Measurements from ENCODE around the gene SUN3. TPM values are rescaled to one million over a fixed set of nuclear protein-coding genes. Genes with fewer than 3 reads are reported as not detected.

Gene SUN3
- total and polyA plus RNA-seq, 2 of the 8 experiments (the other 6 are each of a cell fraction or from before 2014, with no cell fraction given), result not detected

DNA sequence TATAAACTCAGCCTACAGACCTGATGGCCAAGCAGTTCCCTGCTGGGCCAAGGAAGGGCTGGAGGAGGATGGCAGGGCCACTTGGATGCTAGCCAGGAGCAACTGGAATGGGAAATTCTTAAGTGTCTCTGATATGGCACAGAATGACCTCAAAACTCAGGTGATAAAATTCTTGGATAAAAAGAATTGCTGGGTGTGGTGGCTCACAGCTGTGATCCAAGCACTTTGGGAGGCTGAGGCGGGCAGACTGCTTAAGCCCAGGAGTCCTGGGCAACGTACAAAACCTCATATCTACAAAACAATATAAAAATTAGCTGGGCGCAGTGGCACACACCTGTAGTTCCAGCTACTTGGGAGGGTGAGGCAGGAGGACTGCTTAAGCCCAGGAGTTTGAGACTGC, 66.6 kb downstream of the SUN3 start:
- no peak overlapping the region for H3K18ac ChIP-seq (ENCODE audit: extremely low read depth, low read length)
- peaks cover 0 to 3% of the 10 kb centered on the region in 2 experiments; a peak in 1 of 4 replicates for H3K9me3 ChIP-seq (ENCODE audit: insufficient read depth in 2 of 2, low read depth in 1 of 2, low read length in 1 of 2)
- no peak overlapping the region for H3K14ac ChIP-seq (ENCODE audit: insufficient read length)
- no peak overlapping the region for H2BK15ac ChIP-seq (ENCODE audit: low read length)
- no peak overlapping the region for H2AK5ac ChIP-seq (ENCODE audit: low read depth, low read length)
- H3K4me2 ChIP-seq (ENCODE audit: insufficient read depth in 1 of 2, low read depth in 2 of 2, low read length in 2 of 2), result no peak overlapping the region
- DNase-seq (ENCODE audit: low read depth in 1 of 2, low spot score in 2 of 2) (no peak), FAIRE-seq (no peak)
- no peak overlapping the region for H3K4me3 ChIP-seq (ENCODE audit: extremely low read depth in 1 of 4, insufficient read depth in 2 of 4, low read depth in 3 of 4, low read length in 4 of 4)
- no peaks in the 10 kb centered on the region for H3K23me2 ChIP-seq (ENCODE audit: low read depth, low read length)
- no peak overlapping the region for H2BK20ac ChIP-seq (ENCODE audit: low read length)
- H3K23ac ChIP-seq (ENCODE audit: insufficient read length), result no peak overlapping the region
- H3K27ac ChIP-seq (ENCODE audit: low read depth, low read length), result no peak overlapping the region
- no peak overlapping the region for H2BK120ac ChIP-seq (replicated peaks; ENCODE audit: low read depth, low read length)
- ChIA-PET POLR2A (ENCODE audit: partially characterized antibody) (no interaction called here), CTCF (ENCODE audit: partially characterized antibody) (interaction anchor here (0.7 to 1.4 kb wide), 3 partner anchors 17 to 316 kb away, joined by 3 to 4 read pairs (median 3); no protein-coding TSS in a partner anchor)
- peaks cover 0 to 10% of the 10 kb centered on the region in 2 experiments for H4K20me1 ChIP-seq (replicated peaks in 1 of 2; ENCODE audit: control insufficient read depth in 1 of 2, insufficient read depth in 2 of 2, low read length in 2 of 2)
- no peak overlapping the region for H3K4ac ChIP-seq (replicated peaks; ENCODE audit: insufficient read length, low read depth, low read length)
- no peak overlapping the region for H2BK12ac ChIP-seq (ENCODE audit: low read depth, low read length)
- H4K5ac ChIP-seq (ENCODE audit: insufficient read length, low read depth, low read length), result no peak overlapping the region
- H4K91ac ChIP-seq (replicated peaks; ENCODE audit: insufficient read length, low read length), result no peak overlapping the region
- H3K36me3 ChIP-seq (ENCODE audit: control insufficient read depth in 2 of 4, insufficient read depth in 4 of 4, low read length in 3 of 4), result peaks cover 22 to 76% (median 49%) of the 10 kb centered on the region in 4 experiments
- no peaks in the 10 kb centered on the region; a peak in 1 of 4 replicates for H3K79me2 ChIP-seq (ENCODE audit: control insufficient read depth in 1 of 2, insufficient read depth in 2 of 2, low read length in 2 of 2)
- WGBS, 2 experiments (ENCODE audit: extremely low coverage in 1 of 2, insufficient coverage in 1 of 2, insufficient read length in 1 of 2, insufficient replicate concordance in 2 of 2, low coverage in 1 of 2, low lambda C conversion rate in 2 of 2, missing lambda C conversion rate in 1 of 2), result 97% methylated on average over 3 of the region's 3 CpGs; no CpG with 5 or more reads in 1 of the 2 experiments
- no peak overlapping the region for H2BK5ac ChIP-seq (ENCODE audit: low read depth, low read length)
- H3K79me1 ChIP-seq (ENCODE audit: low read depth, low read length), result 0 out of 2 replicates have a peak, but pooled peaks cover 2% of the 10 kb centered on the region
- H2AFZ ChIP-seq (ENCODE audit: low read length), result no peak overlapping the region
- H3K27me3 ChIP-seq (replicated peaks in 1 of 4; ENCODE audit: control insufficient read depth in 3 of 4, extremely low read depth in 1 of 4, insufficient read depth in 3 of 4, low read length in 3 of 4), result no peaks in the 10 kb centered on the region
- H3K56ac ChIP-seq (replicated peaks; ENCODE audit: insufficient read length, low read depth, low read length), result no peak overlapping the region
- H3K4me1 ChIP-seq (replicated peaks in 1 of 4; ENCODE audit: control insufficient read depth in 3 of 4, insufficient read depth in 4 of 4, low read length in 3 of 4), result no peaks in the 10 kb centered on the region
- no peak overlapping the region for H4K8ac ChIP-seq (ENCODE audit: extremely low read depth, insufficient read depth, low read length)
- no peak overlapping the region for H3K9ac ChIP-seq (replicated peaks in 1 of 4; ENCODE audit: extremely low read depth in 1 of 4, low read depth in 3 of 4, low read length in 3 of 4)
- no peak for TF ChIP-seq SP1 (IDR thresholded peaks at IDR 0.05; ENCODE audit: low read depth, low read length)
- TF ChIP-seq, protein P1, sequence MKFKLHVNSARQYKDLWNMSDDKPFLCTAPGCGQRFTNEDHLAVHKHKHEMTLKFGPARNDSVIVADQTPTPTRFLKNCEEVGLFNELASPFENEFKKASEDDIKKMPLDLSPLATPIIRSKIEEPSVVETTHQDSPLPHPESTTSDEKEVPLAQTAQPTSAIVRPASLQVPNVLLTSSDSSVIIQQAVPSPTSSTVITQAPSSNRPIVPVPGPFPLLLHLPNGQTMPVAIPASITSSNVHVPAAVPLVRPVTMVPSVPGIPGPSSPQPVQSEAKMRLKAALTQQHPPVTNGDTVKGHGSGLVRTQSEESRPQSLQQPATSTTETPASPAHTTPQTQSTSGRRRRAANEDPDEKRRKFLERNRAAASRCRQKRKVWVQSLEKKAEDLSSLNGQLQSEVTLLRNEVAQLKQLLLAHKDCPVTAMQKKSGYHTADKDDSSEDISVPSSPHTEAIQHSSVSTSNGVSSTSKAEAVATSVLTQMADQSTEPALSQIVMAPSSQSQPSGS (IDR thresholded peaks at IDR 0.05; ENCODE audit: low read length), result no peak
- TF ChIP-seq SIRT6 (IDR thresholded peaks at IDR 0.05; ENCODE audit: low read length), result no peak
- TF ChIP-seq KDM4A (IDR thresholded peaks at IDR 0.05; ENCODE audit: low read depth, low read length, severe bottlenecking), result no peak
- no peak for TF ChIP-seq BCL11A (IDR thresholded peaks at IDR 0.05; ENCODE audit: low read depth in 2 of 2, low read length in 2 of 2)

Measured in H1 (cell line).